GM11168 (cell line): ENCODE measurements around the gene SNX6.
"Not testable (repeated sequence)": the region's sequence is repeated elsewhere in the genome, so short reads cannot be mapped to it uniquely, and the experiment has no call there.

Experiments used
- in situ Hi-C: fragments of 300-500 bp; cut with MboI; formaldehyde crosslinking; loops from one replicate; pipeline ENCODE4 v1.12.0; 2022; ENCODE audit warnings: low sequenced_read_pairs; ENCODE audit not compliant: unreplicated experiment

SNX6 gene

GRCh38 chr14:34537677-34538009, 92.3 kb downstream of the SNX6 start:
- in situ Hi-C loops = no loop called here

DNA sequence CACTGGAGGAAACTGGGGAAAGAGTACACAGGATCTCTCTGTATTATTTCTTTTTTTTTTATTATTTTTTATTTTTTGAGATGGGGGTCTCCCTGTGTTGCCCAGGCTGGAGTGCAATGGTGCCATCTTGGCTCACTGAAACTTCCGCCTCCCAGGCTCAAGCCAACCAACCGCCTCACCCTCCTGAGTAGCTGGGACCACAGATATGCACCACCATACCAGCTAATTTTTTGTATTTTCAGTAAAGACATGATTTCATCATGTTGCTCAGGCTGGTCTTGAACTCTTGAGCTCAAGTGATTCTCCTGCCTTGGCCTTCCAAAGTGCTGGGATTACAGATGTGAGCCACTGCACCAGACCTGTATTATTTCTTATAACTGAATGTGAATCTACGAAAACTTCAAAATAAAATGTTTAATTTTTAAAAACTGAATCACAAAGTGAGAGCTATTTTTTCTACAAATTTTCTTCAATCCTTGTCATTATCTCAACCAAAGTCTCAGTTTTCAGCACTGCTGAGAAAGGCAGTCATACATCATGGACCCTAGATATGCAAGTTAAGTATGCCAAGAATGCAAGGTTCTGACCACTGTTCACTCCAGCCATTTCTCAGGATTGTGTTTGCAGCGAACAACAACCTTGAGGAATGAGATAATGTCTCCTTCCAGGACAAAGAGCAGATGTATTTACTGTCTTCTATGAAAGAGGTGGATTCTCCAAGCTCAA, 92.8 kb downstream of the SNX6 start:
- in situ Hi-C loops = no loop called here

- in situ Hi-C loops = no loop called here
Observed at GRCh38 chr14:34527591-34527990, 102.4 kb downstream of the SNX6 start.

GRCh38 chr14:34524216-34524615, 105.7 kb downstream of the SNX6 start:
- in situ Hi-C loops = not testable (repeated sequence)

GRCh38 chr14:34522496-34522895, 107.5 kb downstream of the SNX6 start:
- in situ Hi-C loops = no loop called here

GRCh38 chr14:34521071-34521470, 108.9 kb downstream of the SNX6 start:
- in situ Hi-C loops = not testable (repeated sequence)

DNA sequence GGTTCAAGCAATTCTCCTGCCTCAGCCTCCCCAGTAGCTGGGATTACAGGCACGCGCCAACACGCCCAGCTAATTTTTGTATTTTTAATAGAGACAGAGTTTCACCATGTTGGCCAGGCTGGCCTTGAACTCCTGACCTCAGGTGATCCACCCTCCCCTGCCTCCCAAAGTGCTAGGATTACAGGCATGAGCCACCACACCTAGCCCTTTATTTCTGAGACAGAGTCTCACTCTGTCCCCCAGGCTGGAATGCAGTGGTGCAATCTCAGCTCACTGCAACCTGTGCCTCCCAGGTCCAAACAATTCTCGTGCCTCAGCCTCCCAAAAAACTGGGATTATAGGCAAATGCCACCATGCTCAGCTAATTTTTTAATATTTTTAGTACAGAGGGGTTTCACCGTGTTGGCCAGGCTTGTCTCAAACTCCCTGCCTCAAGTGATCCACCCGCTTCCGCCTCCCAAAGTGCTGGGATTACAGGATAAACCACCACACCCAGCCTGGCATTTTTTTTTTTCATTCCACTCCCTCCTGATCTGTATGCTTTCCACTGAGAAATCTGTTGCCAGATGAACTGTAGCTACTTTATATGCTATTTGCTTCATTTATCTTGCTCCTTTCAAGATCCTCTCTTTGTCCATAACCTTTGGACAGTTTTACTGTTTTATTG, 109.5 kb downstream of the SNX6 start:
- in situ Hi-C loops = not testable (repeated sequence)
